GM23338 (cell line): ENCODE data around the gene PRKACA. TPM values are rescaled to one million over a fixed set of nuclear protein-coding genes. Genes with fewer than 3 reads are reported as not detected.

Experiments
- ATAC-seq: fragments of 200-7000 bp; cut with Tn5 transposase; 3 replicates; pipeline ENCODE4 v1.9.1; 2020
- DNase-seq: peaks from one replicate; pipeline ENCODE4 v3.0.0-alpha.2; 2015; ENCODE audit warnings: low spot score
- H2AFZ ChIP-seq: fragments of 200-600 bp; sonication (generic); 2 replicates; pipeline ENCODE4 v1.8.0; 2016; ENCODE audit warnings: antibody characterized with exemption, mild to moderate bottlenecking, moderate library complexity
- H3F3A ChIP-seq: fragments of 200-600 bp; sonication (generic); replicated peaks from 2 replicates; pipeline ENCODE4 v1.8.0; 2017; ENCODE audit warnings: antibody characterized with exemption, mixed run types, low read depth
- H3K27ac ChIP-seq: fragments of 200-600 bp; sonication (generic); 2 replicates; pipeline ENCODE4 v1.6.1; 2016; ENCODE audit warnings: low read depth
- H3K27me3 ChIP-seq: fragments of 200-600 bp; sonication (generic); 2 replicates; pipeline ENCODE4 v1.8.0; 2016; ENCODE audit warnings: mild to moderate bottlenecking, mixed run types, moderate library complexity; ENCODE audit not compliant: insufficient read depth
- H3K36me3 ChIP-seq: fragments of 200-600 bp; sonication (generic); 2 replicates; pipeline ENCODE4 v1.8.0; 2016; ENCODE audit warnings: mild to moderate bottlenecking; ENCODE audit not compliant: insufficient read depth
- H3K4me1 ChIP-seq: fragments of 200-600 bp; sonication (generic); 2 replicates; pipeline ENCODE4 v1.8.0; 2016; ENCODE audit warnings: mild to moderate bottlenecking, moderate library complexity; ENCODE audit not compliant: insufficient read depth
- H3K4me2 ChIP-seq: fragments of 200-600 bp; sonication (generic); 2 replicates; pipeline ENCODE4 v1.7.1; 2017; ENCODE audit warnings: mixed run types
- H3K4me3 ChIP-seq: fragments of 200-600 bp; sonication (generic); 2 replicates; pipeline ENCODE4 v1.6.1; 2016; ENCODE audit warnings: mixed run types
- H3K79me2 ChIP-seq: fragments of 200-600 bp; sonication (generic); replicated peaks from 2 replicates; pipeline ENCODE4 v1.8.0; 2017; ENCODE audit warnings: mild to moderate bottlenecking; ENCODE audit not compliant: insufficient read depth
- H3K9me2 ChIP-seq: fragments of 200-600 bp; sonication (generic); 2 replicates; pipeline ENCODE4 v1.8.0; 2017; ENCODE audit not compliant: insufficient read depth
- H4K20me1 ChIP-seq: fragments of 200-600 bp; sonication (generic); replicated peaks from 2 replicates; pipeline ENCODE4 v1.8.0; 2017; ENCODE audit warnings: mild to moderate bottlenecking; ENCODE audit not compliant: insufficient read depth
- H3K27ac Mint-ChIP-seq: 2 replicates; pipeline ENCODE4 v1.8.0; 2020; ENCODE audit warnings: inconsistent platforms, mild to moderate bottlenecking, moderate library complexity, mixed read lengths
- H3K27me3 Mint-ChIP-seq: 3 replicates; pipeline ENCODE4 v1.8.0; 2022; ENCODE audit warnings: low read depth, mild to moderate bottlenecking, moderate library complexity, mixed read lengths, inconsistent platforms; ENCODE audit not compliant: insufficient read depth, poor library complexity
- H3K36me3 Mint-ChIP-seq: 3 replicates; pipeline ENCODE4 v1.8.0; 2021; ENCODE audit warnings: low read depth, mild to moderate bottlenecking, inconsistent platforms, moderate library complexity, mixed read lengths
- H3K4me1 Mint-ChIP-seq: 3 replicates; pipeline ENCODE4 v1.8.0; 2020; ENCODE audit warnings: mild to moderate bottlenecking, inconsistent platforms, mixed read lengths
- H3K4me3 Mint-ChIP-seq: 3 replicates; pipeline ENCODE4 v1.8.0; 2021; ENCODE audit warnings: moderate library complexity, mild to moderate bottlenecking, inconsistent platforms, mixed read lengths
- H3K9me3 Mint-ChIP-seq: 3 replicates; pipeline ENCODE4 v1.8.0; 2020; ENCODE audit warnings: moderate library complexity, mild to moderate bottlenecking, inconsistent platforms, mixed read lengths
- CREB1 ChIP-seq: fragments of 250-450 bp; sonication (Bioruptor Pico); IDR thresholded peaks from 2 replicates; pipeline ENCODE4 v1.5.0; 2020; ENCODE audit warnings: low read depth, mild to moderate bottlenecking, moderate library complexity
- CTCF ChIP-seq, 2 experiments: fragments of 200-600 bp in 1 of 2; sonication (generic) in 1 of 2; conservative IDR thresholded peaks; 2 replicates each; pipeline versions ENCODE4 v1.5.1 to v1.6.1; 2016 to 2017; ENCODE audit warnings: antibody characterized with exemption in 2 of 2, low read depth in 2 of 2, mild to moderate bottlenecking in 2 of 2, moderate library complexity in 1 of 2
- EZH2 ChIP-seq: fragments of 200-600 bp; sonication (generic); IDR thresholded peaks from one replicate; pipeline ENCODE4 v1.8.0; 2017; ENCODE audit warnings: antibody characterized with exemption, mild to moderate bottlenecking, low read depth; ENCODE audit not compliant: unreplicated experiment
- EZH2phosphoT487 ChIP-seq: fragments of 200-600 bp; sonication (generic); IDR thresholded peaks from one replicate; pipeline ENCODE4 v1.8.1; 2018; ENCODE audit warnings: antibody characterized with exemption; ENCODE audit not compliant: unreplicated experiment
- JUNB ChIP-seq: IDR thresholded peaks from one replicate; pipeline ENCODE4 v1.6.1; 2016; ENCODE audit warnings: antibody characterized with exemption; ENCODE audit not compliant: unreplicated experiment
- NANOG ChIP-seq: IDR thresholded peaks from 2 replicates; pipeline ENCODE4 v1.6.1; 2016; ENCODE audit warnings: antibody characterized with exemption, borderline replicate concordance
- POLR2AphosphoS5 ChIP-seq: IDR thresholded peaks from 2 replicates; pipeline ENCODE4 v1.6.1; 2016; ENCODE audit warnings: antibody characterized with exemption, low read depth
- STAT1 ChIP-seq: IDR thresholded peaks from one replicate; pipeline ENCODE4 v1.6.1; 2016; ENCODE audit warnings: antibody characterized with exemption; ENCODE audit not compliant: unreplicated experiment
- ZNF114 ChIP-seq: fragments of 250-450 bp; sonication (Bioruptor Pico); IDR thresholded peaks from 2 replicates; pipeline ENCODE4 v1.5.0; 2020; ENCODE audit warnings: mild to moderate bottlenecking, moderate library complexity
- ZNF462 ChIP-seq: fragments of 250-450 bp; sonication (Bioruptor Pico); IDR thresholded peaks from 2 replicates; pipeline ENCODE4 v1.5.0; 2020; ENCODE audit warnings: mild to moderate bottlenecking, moderate library complexity
- polyA plus RNA-seq: library from polyadenylated mRNA; unstranded; fragments of >200 nt; fragmentation: Nextera tagmentation; extraction: Ambion mirVana; gene quantifications from 2 replicates; pipeline ENCODE4 v1.2.1, GENCODE V29; 2016
- total RNA-seq: library from RNA; depleted of rRNA; stranded (reverse); fragments of >200 nt; shearing (Covaris generic); gene quantifications from 2 replicates; pipeline ENCODE4 v1.2.3, GENCODE V29; 2014
- TF ChIP-seq, protein P1 (sequence below): IDR thresholded peaks from 2 replicates; pipeline ENCODE4 v1.6.1; 2016; ENCODE audit warnings: antibody characterized with exemption

The PRKACA gene
- total and polyA plus RNA-seq, 2 experiments from 2014 or later: 13.0 to 31.3 TPM

DNA sequence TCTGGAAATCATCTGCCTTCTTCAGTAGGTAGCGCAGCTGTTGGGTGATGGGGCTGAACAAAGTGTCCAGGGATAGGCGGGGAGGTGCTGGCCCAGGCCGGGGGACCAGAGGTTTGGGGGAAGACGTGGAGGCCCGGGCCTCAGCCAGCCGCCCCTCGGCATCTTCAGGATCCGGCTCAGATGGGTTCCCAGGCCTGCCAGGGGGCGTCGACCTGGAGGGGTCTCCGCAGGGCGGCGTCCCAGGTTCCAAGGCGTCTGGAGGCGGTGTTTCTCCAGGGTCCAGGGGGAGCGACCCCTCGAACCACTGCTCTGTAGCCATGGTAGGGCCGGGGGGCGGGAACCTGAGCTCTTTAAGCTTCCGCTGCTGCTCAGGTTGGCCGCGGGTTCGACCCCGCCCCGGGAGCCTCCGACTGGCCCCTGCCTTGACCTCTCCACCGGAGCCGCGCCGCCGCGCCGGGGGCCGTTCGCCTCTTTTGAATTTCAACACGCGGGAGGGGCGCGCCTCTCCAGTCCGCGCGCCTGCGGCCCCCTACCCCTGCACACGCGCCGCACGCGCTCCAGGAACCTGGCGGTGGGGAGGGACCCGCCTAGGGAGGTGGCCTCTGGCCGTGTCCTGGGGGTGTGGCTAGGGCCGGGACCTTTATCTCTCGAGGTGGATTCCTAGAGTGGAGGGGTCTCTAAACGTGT lies 32.1 kb downstream of the PRKACA start, which contains the start of gene C19orf67:
C19orf67 (minus strand) TSS at position 475 of the 687 bp plus-strand sequence; CDS start at position 319, 156 bp downstream.
- no peaks in the 10 kb centered on the region for H3K9me3 Mint-ChIP-seq
- H3K4me3 Mint-ChIP-seq: peak within 1 kb of the TSS; percentile 52
- H2AFZ ChIP-seq: peak within 1 kb of the TSS; percentile 86
- peak; percentile 47 for ATAC-seq
- no peak within 1 kb of the TSS for H3K27ac Mint-ChIP-seq
- peaks cover 44% of the 10 kb centered on the region for H3K27me3 ChIP-seq
- peaks cover 16% of the 10 kb centered on the region for H3K36me3 Mint-ChIP-seq
- peaks cover 25% of the 10 kb centered on the region for H3F3A ChIP-seq
- H3K4me1 Mint-ChIP-seq: peaks cover 7% of the 10 kb centered on the region
- peaks cover 10% of the 10 kb centered on the region; the same call in 1 of the 2 replicates for H3K4me1 ChIP-seq
- H3K27me3 Mint-ChIP-seq: peaks cover 7% of the 10 kb centered on the region
- no peaks in the 10 kb centered on the region for H3K9me2 ChIP-seq
- TF ChIP-seq JUNB: no peak
- no peak for TF ChIP-seq EZH2phosphoT487
- peak; percentile 1 for TF ChIP-seq EZH2
- no peak for TF ChIP-seq STAT1
- TF ChIP-seq NANOG: no peak
- TF ChIP-seq CTCF (conservative IDR thresholded peaks at IDR 0.05; ENCODE audit: low read depth in 2 of 2): no peak
- TF ChIP-seq, protein P1, sequence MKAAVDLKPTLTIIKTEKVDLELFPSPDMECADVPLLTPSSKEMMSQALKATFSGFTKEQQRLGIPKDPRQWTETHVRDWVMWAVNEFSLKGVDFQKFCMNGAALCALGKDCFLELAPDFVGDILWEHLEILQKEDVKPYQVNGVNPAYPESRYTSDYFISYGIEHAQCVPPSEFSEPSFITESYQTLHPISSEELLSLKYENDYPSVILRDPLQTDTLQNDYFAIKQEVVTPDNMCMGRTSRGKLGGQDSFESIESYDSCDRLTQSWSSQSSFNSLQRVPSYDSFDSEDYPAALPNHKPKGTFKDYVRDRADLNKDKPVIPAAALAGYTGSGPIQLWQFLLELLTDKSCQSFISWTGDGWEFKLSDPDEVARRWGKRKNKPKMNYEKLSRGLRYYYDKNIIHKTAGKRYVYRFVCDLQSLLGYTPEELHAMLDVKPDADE: no peak
- TF ChIP-seq POLR2AphosphoS5: no peak
- TF ChIP-seq ZNF114 (CRISPR knock-in tag): no peak
- peaks cover 9% of the 10 kb centered on the region; the same call in 1 of the 2 replicates for H3K36me3 ChIP-seq
- H3K27ac ChIP-seq: no peak within 1 kb of the TSS
- peak within 1 kb of the TSS; percentile 85 for H3K4me2 ChIP-seq
- H4K20me1 ChIP-seq: 0 out of 2 replicates have a peak, but pooled peaks cover 6% of the 10 kb centered on the region
- H3K79me2 ChIP-seq: no peaks in the 10 kb centered on the region
- peak; percentile 70 for DNase-seq
- peak within 1 kb of the TSS; percentile 63 for H3K4me3 ChIP-seq

DNA sequence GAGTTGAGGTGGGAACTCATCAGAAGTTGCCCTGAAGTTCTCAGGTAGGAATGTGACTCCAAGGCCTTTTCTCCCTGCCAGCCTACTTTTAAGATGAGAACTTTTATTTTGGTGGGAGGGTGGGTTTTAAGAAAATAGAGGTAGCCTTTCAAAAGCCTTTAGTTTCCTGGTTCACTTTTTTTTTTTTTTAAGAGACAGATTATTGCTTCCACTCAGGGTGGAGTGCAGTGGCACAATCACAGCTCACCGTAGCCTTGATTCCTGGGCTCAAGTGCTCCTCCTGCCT lies 34.9 kb downstream of the PRKACA start:
- Histone ChIP-seq H4K20me1 (no peaks in the 10 kb centered on the region), H3K4me2 (no peak overlapping the region), H3K9me2 (no peaks in the 10 kb centered on the region), H3K79me2 (no peaks in the 10 kb centered on the region), H3F3A (peaks cover 19% of the 10 kb centered on the region; the same call in 1 of the 2 replicates), H3K4me1 (peaks cover 10% of the 10 kb centered on the region; the same call in 1 of the 2 replicates), H2AFZ (no peak overlapping the region), H3K4me3 (no peak overlapping the region), H3K27me3 (peaks cover 30% of the 10 kb centered on the region), H3K36me3 (peaks cover under 1% of the 10 kb centered on the region; the same call in 1 of the 2 replicates), H3K27ac (no peak overlapping the region)
- DNase-seq: no peak
- peaks cover 5% of the 10 kb centered on the region for H3K27me3 Mint-ChIP-seq
- peaks cover 3% of the 10 kb centered on the region; the same call in 1 of the 3 replicates for H3K4me1 Mint-ChIP-seq
- no peaks in the 10 kb centered on the region for H3K9me3 Mint-ChIP-seq
- H3K36me3 Mint-ChIP-seq: no peaks in the 10 kb centered on the region; the same call in 2 of the 3 replicates
- peak overlapping the region; percentile 95 for H3K4me3 Mint-ChIP-seq
- H3K27ac Mint-ChIP-seq: no peak overlapping the region
- no peak for ATAC-seq
- TF ChIP-seq ZNF114 (CRISPR knock-in tag) (no peak), POLR2AphosphoS5 (no peak), NANOG (no peak), ZNF462 (CRISPR knock-in tag) (no peak), EZH2phosphoT487 (no peak), STAT1 (no peak), CREB1 (CRISPR knock-in tag) (no peak)
